ENCODE results near the gene SEC16B. TPM values are rescaled to one million over a fixed set of nuclear protein-coding genes. Genes with fewer than 3 reads are reported as not detected.

Gene SEC16B
- total RNA-seq, 4 donors from 2014 or later: 0.47 to 2.3 (median 1.3) TPM

DNA sequence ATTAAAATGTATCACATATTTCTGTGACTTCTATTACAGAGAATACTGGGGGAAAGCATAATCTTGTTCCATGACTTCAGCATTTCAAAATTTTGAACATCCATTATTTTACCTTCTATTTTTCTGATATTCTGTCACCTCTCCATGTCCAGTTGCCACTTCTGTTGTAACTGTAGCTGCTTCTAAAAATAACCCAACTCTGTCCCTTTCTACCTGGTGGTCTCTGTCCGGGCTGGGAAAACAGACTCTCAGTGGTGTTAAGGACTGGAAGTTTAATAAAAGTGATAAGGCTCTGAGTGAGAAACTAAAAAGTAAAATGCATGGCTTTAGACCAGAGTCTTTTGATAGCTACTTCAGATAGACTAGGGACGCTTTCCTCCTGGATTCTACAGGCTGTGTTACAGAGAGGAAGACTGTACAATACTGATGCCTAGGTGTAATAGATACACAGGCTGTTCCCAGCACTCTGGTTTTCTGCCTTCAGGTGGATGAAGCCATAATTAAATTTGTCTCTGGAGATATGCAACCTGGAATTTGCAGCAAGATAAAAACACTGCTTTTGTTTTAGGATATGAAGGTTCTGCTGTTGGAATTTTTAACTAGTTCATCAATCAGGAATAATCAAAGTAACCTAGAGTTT lies 42.1 kb upstream of the SEC16B start:
- intact Hi-C loops (cut with DNase I; ENCODE audit: low total_unique reads): loop anchor here (2.0 to 10.0 kb wide), 4 partner anchors 15 to 735 kb away; no protein-coding TSS in a partner anchor
- Histone ChIP-seq H3K27ac (peak overlapping the region; percentile 65 to 84 (median 78)), H3K4me1 (peaks cover 13 to 22% of the 10 kb centered on the region in 2 donors), H3K36me3 (peaks cover 0 to 3% of the 10 kb centered on the region in 2 donors), H3K4me3 (no peak overlapping the region), H3K9me3 (no peaks in the 10 kb centered on the region), H3K27me3 (no peaks in the 10 kb centered on the region)
- TF ChIP-seq, protein P1, sequence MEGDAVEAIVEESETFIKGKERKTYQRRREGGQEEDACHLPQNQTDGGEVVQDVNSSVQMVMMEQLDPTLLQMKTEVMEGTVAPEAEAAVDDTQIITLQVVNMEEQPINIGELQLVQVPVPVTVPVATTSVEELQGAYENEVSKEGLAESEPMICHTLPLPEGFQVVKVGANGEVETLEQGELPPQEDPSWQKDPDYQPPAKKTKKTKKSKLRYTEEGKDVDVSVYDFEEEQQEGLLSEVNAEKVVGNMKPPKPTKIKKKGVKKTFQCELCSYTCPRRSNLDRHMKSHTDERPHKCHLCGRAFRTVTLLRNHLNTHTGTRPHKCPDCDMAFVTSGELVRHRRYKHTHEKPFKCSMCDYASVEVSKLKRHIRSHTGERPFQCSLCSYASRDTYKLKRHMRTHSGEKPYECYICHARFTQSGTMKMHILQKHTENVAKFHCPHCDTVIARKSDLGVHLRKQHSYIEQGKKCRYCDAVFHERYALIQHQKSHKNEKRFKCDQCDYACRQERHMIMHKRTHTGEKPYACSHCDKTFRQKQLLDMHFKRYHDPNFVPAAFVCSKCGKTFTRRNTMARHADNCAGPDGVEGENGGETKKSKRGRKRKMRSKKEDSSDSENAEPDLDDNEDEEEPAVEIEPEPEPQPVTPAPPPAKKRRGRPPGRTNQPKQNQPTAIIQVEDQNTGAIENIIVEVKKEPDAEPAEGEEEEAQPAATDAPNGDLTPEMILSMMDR (IDR thresholded peaks at IDR 0.05 in 4 of 5, conservative IDR thresholded peaks at IDR 0.05 in 1 of 5): no peak
- TF ChIP-seq POLR2A (IDR thresholded peaks at IDR 0.05): no peak
- no peak for DNase-seq
- in situ Hi-C loops (cut with MboI; ENCODE audit: low sequenced_read_pairs in 4 of 4): no loop called here
- ATAC-seq: peak; percentile 57 to 76

DNA sequence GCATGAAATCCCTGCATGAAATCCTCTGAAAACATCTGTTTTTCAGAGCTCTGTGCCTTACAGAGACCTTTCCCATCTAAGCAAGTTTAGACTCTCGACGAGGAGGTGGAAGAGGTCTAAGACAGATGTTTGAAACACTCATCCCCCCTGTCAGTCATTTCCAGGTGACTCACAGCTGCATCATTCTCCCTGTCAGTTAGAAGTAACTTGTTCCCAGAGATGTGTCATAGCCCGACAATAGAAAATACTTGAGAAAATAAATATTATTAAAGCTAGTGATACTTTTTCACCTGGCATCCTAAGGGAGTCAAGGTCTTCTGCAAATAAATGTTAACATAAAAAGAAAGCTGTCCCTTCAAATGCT lies 41.6 kb upstream of the SEC16B start:
- H3K9me3 ChIP-seq: no peaks in the 10 kb centered on the region
- TF ChIP-seq, protein P1 (IDR thresholded peaks at IDR 0.05 in 4 of 5, conservative IDR thresholded peaks at IDR 0.05 in 1 of 5): no peak
- TF ChIP-seq POLR2A (IDR thresholded peaks at IDR 0.05): no peak
- H3K36me3 ChIP-seq: no peaks in the 10 kb centered on the region
- ATAC-seq (peak; percentile 100), DNase-seq (peak; percentile 55 to 67)
- no peak overlapping the region for H3K4me3 ChIP-seq
- H3K27ac ChIP-seq: peak overlapping the region; percentile 65 to 84 (median 78)
- intact Hi-C loops (cut with DNase I; ENCODE audit: low total_unique reads): loop anchor here (2.0 to 10.0 kb wide), 3 partner anchors 15 to 734 kb away; no protein-coding TSS in a partner anchor
- in situ Hi-C loops (cut with MboI; ENCODE audit: low sequenced_read_pairs in 4 of 4): no loop called here
- no peaks in the 10 kb centered on the region for H3K27me3 ChIP-seq
- peaks cover 13 to 22% of the 10 kb centered on the region in 2 donors for H3K4me1 ChIP-seq

DNA sequence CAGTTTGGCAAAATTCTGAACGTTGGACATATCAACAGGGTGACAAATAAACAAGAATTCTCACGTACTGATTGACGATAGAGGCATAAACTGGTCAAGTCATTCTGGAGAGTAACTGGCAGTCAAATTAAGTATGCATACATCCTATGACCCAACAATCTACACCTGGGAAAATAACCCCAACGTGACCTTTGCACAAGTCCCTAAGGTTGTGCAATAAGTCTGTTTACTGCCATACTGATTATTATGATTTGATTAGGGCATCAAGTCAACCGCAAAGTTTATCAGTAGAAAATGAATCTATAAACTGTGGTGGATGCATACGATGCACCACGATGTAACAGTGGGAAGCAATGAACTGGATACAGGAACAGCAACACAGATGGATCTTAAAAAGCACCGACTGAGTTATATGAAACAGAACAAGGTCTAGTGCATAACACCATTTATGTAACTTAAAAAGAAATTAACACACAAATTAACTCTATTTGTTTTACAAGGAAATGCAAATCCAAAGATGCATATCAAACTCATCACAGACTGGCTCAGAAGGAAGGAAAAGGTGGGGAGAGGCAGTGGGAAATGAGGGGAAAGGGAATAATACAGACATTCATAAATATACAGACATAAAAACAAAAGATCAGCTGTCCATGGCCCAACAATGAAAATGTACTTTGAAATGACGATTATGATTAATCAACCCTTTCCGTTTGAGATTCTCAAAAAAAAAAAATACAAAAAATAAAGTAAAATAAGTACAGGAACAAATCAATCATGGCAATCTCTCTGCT lies 41.0 kb upstream of the SEC16B start:
- no peaks in the 10 kb centered on the region for H3K9me3 ChIP-seq
- no peak overlapping the region for H3K4me3 ChIP-seq

DNA sequence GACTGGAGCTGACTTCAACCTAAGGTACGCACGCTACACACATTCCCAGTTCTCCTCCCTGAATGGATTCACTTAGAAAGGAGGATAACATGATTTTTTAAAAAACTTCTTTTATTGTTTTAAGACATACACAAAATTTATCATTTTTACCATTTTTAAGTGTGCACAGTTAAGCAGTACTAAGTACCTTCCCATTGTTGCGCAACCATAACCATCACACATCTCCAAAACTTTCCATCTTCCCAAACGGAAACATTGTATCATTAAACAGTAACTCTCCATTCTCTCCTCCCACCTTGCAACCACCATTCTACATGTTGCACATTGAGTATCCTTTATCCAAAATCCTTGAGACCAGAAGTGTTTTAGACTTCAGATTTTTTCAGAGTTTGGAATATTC lies 36.2 kb upstream of the SEC16B start:
- Histone ChIP-seq H3K27me3 (no peaks in the 10 kb centered on the region), H3K9me3 (no peaks in the 10 kb centered on the region), H3K27ac (no peak overlapping the region), H3K36me3 (no peaks in the 10 kb centered on the region), H3K4me3 (no peak overlapping the region), H3K4me1 (peaks cover under 1 to 13% of the 10 kb centered on the region in 2 donors)
- intact Hi-C loops (cut with DNase I; ENCODE audit: low total_unique reads): no loop called here
- ATAC-seq (no peak), DNase-seq (no peak)
- in situ Hi-C loops (cut with MboI; ENCODE audit: low sequenced_read_pairs in 4 of 4): no loop called here
- TF ChIP-seq, protein P1 (IDR thresholded peaks at IDR 0.05 in 4 of 5, conservative IDR thresholded peaks at IDR 0.05 in 1 of 5): no peak
- TF ChIP-seq POLR2A (IDR thresholded peaks at IDR 0.05): no peak

More for the DNA sequence above, 41.0 kb upstream of the SEC16B start:
- no peak for TF ChIP-seq POLR2A (IDR thresholded peaks at IDR 0.05)
- TF ChIP-seq, protein P1 (IDR thresholded peaks at IDR 0.05 in 4 of 5, conservative IDR thresholded peaks at IDR 0.05 in 1 of 5): no peak
- peak overlapping the region; percentile 65 to 84 (median 78) for H3K27ac ChIP-seq
- H3K27me3 ChIP-seq: no peaks in the 10 kb centered on the region
- intact Hi-C loops (cut with DNase I; ENCODE audit: low total_unique reads): loop anchor here (2.0 to 10.0 kb wide), 3 partner anchors 14 to 734 kb away; no protein-coding TSS in a partner anchor
- no peak for DNase-seq
- H3K36me3 ChIP-seq: no peaks in the 10 kb centered on the region
- in situ Hi-C loops (cut with MboI; ENCODE audit: low sequenced_read_pairs in 4 of 4): no loop called here
- H3K4me1 ChIP-seq: peaks cover 13 to 22% of the 10 kb centered on the region in 2 donors
- ATAC-seq: no peak

Measured in gastrocnemius medialis (tissue), 4 donors.